ENCODE measurements around the gene RHO. TPM values are rescaled to one million over a fixed set of nuclear protein-coding genes. Genes with fewer than 3 reads are reported as not detected.

Gene RHO
- total RNA-seq, 1 experiment from 2014 or later: not detected

DNA sequence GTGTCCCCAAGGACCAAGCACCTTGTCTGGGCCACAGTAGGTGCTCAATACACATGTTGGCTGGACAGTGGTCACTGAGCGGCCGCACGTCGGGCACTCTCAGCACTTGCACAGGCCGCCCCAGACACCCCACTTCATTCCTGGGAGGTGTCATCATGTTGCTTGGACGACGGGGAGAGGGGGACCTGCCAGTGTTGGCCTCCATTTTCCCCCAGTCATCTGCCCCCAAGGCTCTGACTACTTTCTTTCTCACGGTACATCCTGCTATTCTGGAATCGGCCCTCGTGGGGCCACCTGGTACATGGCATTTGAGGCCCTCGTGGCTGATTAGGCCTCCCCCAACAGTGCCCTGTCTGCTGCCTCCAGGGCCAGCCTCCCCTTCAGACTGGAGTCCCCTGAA lies 1.2 kb upstream of the RHO start:
- no peak overlapping the region for H3K4me3 ChIP-seq (ENCODE audit: low read length)
- H3K27ac ChIP-seq (ENCODE audit: low read length): no peak overlapping the region
- H3K9me3 ChIP-seq (ENCODE audit: low read length): no peaks in the 10 kb centered on the region
- no peak overlapping the region for H3K4me2 ChIP-seq (ENCODE audit: low read length)
- BruUV-seq (replicated peaks): no TSS peak
- H3K79me2 ChIP-seq (ENCODE audit: low read length): no peaks in the 10 kb centered on the region
- DNase-seq (no peak), ATAC-seq (no peak)
- H2AFZ ChIP-seq (ENCODE audit: low read length): no peak overlapping the region
- no peak overlapping the region for H3K9ac ChIP-seq (ENCODE audit: low read length)
- ChIA-PET CTCF (no interaction called here), POLR2A (ENCODE audit: unreplicated experiment) (no interaction called here)
- no peaks in the 10 kb centered on the region for H3K9me2 ChIP-seq (replicated peaks; ENCODE audit: low read length)
- TF ChIP-seq EZH2phosphoT487 (IDR thresholded peaks at IDR 0.05; ENCODE audit: borderline replicate concordance, low read length) (no peak), EZH2 (IDR thresholded peaks at IDR 0.05; ENCODE audit: low read length, unreplicated experiment) (no peak)
- TF ChIP-seq, protein P1, sequence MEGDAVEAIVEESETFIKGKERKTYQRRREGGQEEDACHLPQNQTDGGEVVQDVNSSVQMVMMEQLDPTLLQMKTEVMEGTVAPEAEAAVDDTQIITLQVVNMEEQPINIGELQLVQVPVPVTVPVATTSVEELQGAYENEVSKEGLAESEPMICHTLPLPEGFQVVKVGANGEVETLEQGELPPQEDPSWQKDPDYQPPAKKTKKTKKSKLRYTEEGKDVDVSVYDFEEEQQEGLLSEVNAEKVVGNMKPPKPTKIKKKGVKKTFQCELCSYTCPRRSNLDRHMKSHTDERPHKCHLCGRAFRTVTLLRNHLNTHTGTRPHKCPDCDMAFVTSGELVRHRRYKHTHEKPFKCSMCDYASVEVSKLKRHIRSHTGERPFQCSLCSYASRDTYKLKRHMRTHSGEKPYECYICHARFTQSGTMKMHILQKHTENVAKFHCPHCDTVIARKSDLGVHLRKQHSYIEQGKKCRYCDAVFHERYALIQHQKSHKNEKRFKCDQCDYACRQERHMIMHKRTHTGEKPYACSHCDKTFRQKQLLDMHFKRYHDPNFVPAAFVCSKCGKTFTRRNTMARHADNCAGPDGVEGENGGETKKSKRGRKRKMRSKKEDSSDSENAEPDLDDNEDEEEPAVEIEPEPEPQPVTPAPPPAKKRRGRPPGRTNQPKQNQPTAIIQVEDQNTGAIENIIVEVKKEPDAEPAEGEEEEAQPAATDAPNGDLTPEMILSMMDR (conservative IDR thresholded peaks at IDR 0.05; ENCODE audit: low read depth, low read length): no peak
- H3F3A ChIP-seq (ENCODE audit: low read length, unreplicated experiment): no peaks in the 10 kb centered on the region
- intact Hi-C loops (cut with micrococcal nuclease): no loop called here
- no peaks in the 10 kb centered on the region for H4K20me1 ChIP-seq (ENCODE audit: low read length)
- no peaks in the 10 kb centered on the region for H3K36me3 ChIP-seq (ENCODE audit: low read depth, low read length)
- no peaks in the 10 kb centered on the region for H3K4me1 ChIP-seq (ENCODE audit: insufficient read depth, low read length)
- H3K27me3 ChIP-seq (ENCODE audit: low read length): no peaks in the 10 kb centered on the region

DNA sequence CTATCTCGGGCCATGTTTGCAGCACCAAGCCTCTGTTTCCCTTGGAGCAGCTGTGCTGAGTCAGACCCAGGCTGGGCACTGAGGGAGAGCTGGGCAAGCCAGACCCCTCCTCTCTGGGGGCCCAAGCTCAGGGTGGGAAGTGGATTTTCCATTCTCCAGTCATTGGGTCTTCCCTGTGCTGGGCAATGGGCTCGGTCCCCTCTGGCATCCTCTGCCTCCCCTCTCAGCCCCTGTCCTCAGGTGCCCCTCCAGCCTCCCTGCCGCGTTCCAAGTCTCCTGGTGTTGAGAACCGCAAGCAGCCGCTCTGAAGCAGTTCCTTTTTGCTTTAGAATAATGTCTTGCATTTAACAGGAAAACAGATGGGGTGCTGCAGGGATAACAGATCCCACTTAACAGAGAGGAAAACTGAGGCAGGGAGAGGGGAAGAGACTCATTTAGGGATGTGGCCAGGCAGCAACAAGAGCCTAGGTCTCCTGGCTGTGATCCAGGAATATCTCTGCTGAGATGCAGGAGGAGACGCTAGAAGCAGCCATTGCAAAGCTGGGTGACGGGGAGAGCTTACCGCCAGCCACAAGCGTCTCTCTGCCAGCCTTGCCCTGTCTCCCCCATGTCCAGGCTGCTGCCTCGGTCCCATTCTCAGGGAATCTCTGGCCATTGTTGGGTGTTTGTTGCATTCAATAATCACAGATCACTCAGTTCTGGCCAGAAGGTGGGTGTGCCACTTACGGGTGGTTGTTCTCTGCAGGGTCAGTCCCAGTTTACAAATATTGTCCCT lies 1.2 kb downstream of the RHO start:
- intact Hi-C loops (cut with micrococcal nuclease): no loop called here

More for the DNA sequence above, 1.2 kb downstream of the RHO start:
- POLR2A ChIA-PET (ENCODE audit: unreplicated experiment): no interaction called here
- Histone ChIP-seq H3K79me2 (ENCODE audit: low read length) (no peaks in the 10 kb centered on the region), H3K4me3 (ENCODE audit: low read length) (no peak overlapping the region), H3K27ac (ENCODE audit: low read length) (no peak overlapping the region), H4K20me1 (ENCODE audit: low read length) (no peaks in the 10 kb centered on the region), H3K4me1 (ENCODE audit: insufficient read depth, low read length) (no peaks in the 10 kb centered on the region), H3K4me2 (ENCODE audit: low read length) (no peak overlapping the region), H2AFZ (ENCODE audit: low read length) (no peak overlapping the region), H3K36me3 (ENCODE audit: low read depth, low read length) (no peaks in the 10 kb centered on the region), H3K9me2 (replicated peaks; ENCODE audit: low read length) (no peaks in the 10 kb centered on the region), H3K9ac (ENCODE audit: low read length) (no peak overlapping the region), H3K27me3 (ENCODE audit: low read length) (no peaks in the 10 kb centered on the region), H3F3A (ENCODE audit: low read length, unreplicated experiment) (no peaks in the 10 kb centered on the region), H3K9me3 (ENCODE audit: low read length) (no peaks in the 10 kb centered on the region)
- ATAC-seq (no peak), DNase-seq (no peak)
- TF ChIP-seq, protein P1 (conservative IDR thresholded peaks at IDR 0.05; ENCODE audit: low read depth, low read length): no peak
- no peak for TF ChIP-seq EZH2 (IDR thresholded peaks at IDR 0.05; ENCODE audit: low read length, unreplicated experiment)
- no peak for TF ChIP-seq EZH2phosphoT487 (IDR thresholded peaks at IDR 0.05; ENCODE audit: borderline replicate concordance, low read length)
- CTCF ChIA-PET: no interaction called here
- no TSS peak for BruUV-seq (replicated peaks)

Data from PC-3 (cell line).